Activated CD8-positive, alpha-beta T cell treated with anti-CD3 and anti-CD28 coated beads, Interleukin-2, amount 10 ng/mL, durations not matched to agents 7 days and 5 days (primary cell): ENCODE measurements around the gene CKLF. TPM values are rescaled to one million over a fixed set of nuclear protein-coding genes. Genes with fewer than 3 reads are reported as not detected.

ENCODE experiments used
- ATAC-seq: fragments of 150-1000 bp; cut with Tn5 transposase; one replicate; pipeline ENCODE4 v1.10.0; 2021; ENCODE audit warnings: moderate library complexity
- CTCF ChIA-PET: fragments of 350-600 bp; sonication (Branson Sonifier 250); formaldehyde crosslinking; loops from one replicate; lab custom pipeline; 2021; ENCODE audit warnings: antibody characterized with exemption; lab: Charles Lee
- POLR2A ChIA-PET: fragments of 350-600 bp; sonication (Branson Sonifier 250); formaldehyde crosslinking; loops from one replicate; lab custom pipeline; 2021; ENCODE audit warnings: antibody characterized with exemption; lab: Charles Lee
- DNase-seq: peaks from one replicate; pipeline ENCODE4 v3.0.0-alpha.2; 2020
- H3K27ac Mint-ChIP-seq: one replicate; pipeline ENCODE4 v1.8.0; 2021; ENCODE audit warnings: mild to moderate bottlenecking, mixed read lengths
- H3K27me3 Mint-ChIP-seq: one replicate; pipeline ENCODE4 v1.8.0; 2021; ENCODE audit warnings: low read depth, mixed read lengths
- H3K36me3 Mint-ChIP-seq: one replicate; pipeline ENCODE4 v1.8.0; 2021; ENCODE audit warnings: low read depth, mixed read lengths
- H3K4me1 Mint-ChIP-seq: one replicate; pipeline ENCODE4 v1.8.0; 2021; ENCODE audit warnings: low read depth, mixed read lengths
- H3K4me3 Mint-ChIP-seq: one replicate; pipeline ENCODE4 v1.8.0; 2021; ENCODE audit warnings: mild to moderate bottlenecking, mixed read lengths
- H3K9me3 Mint-ChIP-seq: one replicate; pipeline ENCODE4 v1.8.0; 2022; ENCODE audit warnings: mixed read lengths; ENCODE audit not compliant: insufficient read depth
- total RNA-seq, 2 experiments: library from RNA; stranded (reverse); gene quantifications; one replicate each; pipeline ENCODE4 v1.2.3, GENCODE V29; 2021

CKLF gene
- total RNA-seq, 2 experiments from 2014 or later = 137 to 139 TPM

DNA sequence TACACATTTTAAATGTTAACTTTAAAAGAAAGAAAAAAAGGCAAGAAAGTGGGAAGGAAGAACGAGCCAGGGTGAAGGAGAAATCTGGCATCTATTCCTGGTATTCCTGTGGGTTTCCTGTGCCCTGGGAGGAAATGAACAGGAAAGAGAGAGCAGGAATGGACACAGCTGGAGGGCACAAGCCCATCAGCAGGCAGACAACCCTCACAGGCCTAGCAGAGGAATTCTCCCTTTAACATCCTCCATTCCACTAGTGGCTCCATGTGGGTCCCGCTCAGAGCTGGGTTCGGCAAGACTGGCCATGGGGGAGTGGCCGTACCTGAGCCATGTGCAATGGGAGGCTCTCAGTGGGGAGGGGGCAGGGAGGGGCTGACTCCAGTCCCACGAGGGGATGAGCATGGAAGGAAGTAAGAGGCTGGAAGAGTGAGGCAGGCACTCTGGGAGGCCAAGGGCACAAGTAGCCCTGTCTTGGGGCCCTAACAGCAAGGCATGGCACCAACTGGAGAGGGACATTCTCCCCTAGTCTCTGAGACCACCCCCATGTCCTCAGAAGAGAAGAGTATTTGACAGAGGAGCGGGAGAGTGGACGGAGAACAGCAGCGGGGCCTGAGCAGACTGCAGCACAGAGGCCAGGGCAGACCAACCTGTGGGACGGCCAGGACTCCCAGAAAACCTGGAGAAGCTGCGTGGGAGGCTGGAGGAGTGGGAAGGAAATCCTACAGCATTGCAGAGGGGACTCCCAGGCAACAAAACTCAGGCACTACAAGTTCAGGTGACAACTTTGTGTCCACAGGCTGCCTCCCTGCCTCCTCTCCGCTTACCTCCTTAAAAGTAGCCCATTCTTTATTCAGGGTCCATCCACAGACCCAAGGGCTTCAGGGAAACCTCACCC is 32.6 kb upstream of the CKLF start:
- Mint-ChIP-seq H3K4me3 (no peak overlapping the region), H3K27me3 (no peaks in the 10 kb centered on the region), H3K4me1 (peaks cover 95% of the 10 kb centered on the region), H3K36me3 (peaks cover 5% of the 10 kb centered on the region), H3K9me3 (no peaks in the 10 kb centered on the region), H3K27ac (peak overlapping the region; percentile 39)
- ATAC-seq (no peak), DNase-seq (no peak)
- ChIA-PET POLR2A (interaction anchor here (11.0 kb wide), 1 partner anchor 31 kb away, joined by 136 read pairs; the partner anchor contains the start of genes CKLF and TK2), CTCF (interaction anchor here (1.1 to 6.9 kb wide), 4 partner anchors 33 to 70 kb away, joined by 4 to 63 read pairs (median 12); partner anchors contain the start of genes CKLF and TK2)

DNA sequence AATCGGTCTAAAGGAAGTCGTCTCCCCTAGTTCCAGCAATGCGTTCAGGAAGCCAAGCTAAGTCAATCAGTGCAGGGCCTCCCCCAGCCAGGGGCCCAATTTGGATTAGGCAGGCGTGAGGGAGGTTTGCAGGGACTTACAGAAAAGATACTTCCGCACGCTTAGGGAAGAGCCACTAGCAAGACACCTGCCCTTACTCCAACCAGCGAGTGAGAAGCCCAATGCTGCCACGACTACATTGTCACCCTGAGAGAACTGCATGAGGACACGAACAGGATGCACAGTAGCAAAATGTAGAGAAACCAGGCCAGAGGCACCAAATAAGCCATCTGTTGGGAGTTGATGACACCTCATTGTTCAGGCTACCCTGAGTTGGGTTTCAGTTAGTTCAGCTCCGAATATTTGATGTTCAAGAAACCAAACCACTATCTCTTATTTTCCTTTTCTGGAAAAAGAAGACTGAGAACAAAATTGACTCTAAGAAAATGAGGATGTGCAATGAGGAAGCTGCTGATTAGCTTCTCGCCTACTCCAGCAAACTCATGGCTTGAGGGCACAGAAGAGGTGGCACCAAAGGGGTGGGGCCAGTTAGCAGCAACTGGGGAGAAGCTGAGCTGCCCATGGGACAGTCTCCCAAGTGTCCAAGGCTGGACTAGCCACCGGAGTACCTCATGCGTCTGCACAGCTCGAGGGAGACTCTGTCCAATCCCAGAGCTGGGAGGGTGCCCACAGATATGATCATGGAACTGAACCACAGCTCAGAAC is 31.8 kb upstream of the CKLF start:
- ChIA-PET POLR2A (interaction anchor here (1.1 to 11.0 kb wide), 3 partner anchors 10 to 83 kb away, joined by 3 to 136 read pairs (median 11); partner anchors contain the start of genes CKLF, CMTM3 and TK2), CTCF (interaction anchor here (1.1 to 6.9 kb wide), 4 partner anchors 32 to 69 kb away, joined by 4 to 63 read pairs (median 12); partner anchors contain the start of genes CKLF and TK2)
- DNase-seq = no peak
- Mint-ChIP-seq H3K36me3 (peaks cover 5% of the 10 kb centered on the region), H3K4me1 (peaks cover 96% of the 10 kb centered on the region), H3K27ac (peak overlapping the region; percentile 64), H3K9me3 (no peaks in the 10 kb centered on the region), H3K27me3 (no peaks in the 10 kb centered on the region), H3K4me3 (no peak overlapping the region)
- no peak for ATAC-seq

DNA sequence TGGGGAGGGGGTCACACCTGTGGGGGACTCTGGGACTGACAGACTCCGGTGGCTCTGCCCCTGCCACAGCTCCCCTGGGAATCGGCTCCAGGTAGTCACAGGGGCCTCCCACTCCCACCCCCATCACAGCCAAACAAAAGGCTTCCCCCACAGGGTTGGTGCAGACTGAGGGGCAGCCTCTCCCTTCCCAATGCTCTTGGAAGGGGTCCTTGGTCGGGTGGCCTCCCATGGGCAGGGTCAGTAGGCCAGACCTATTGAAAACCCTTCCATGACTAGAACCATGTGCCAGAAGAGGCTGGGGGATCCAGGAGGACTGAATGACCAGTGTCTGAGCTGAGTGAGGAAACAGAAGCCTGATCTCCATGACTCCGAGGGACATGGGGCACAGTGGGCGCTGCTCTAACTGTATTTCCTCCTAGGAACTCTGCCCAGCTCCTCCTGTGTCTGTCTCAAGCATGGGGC is 31.1 kb upstream of the CKLF start:
- POLR2A ChIA-PET = interaction anchor here (1.1 to 11.0 kb wide), 4 partner anchors 11 to 83 kb away, joined by 3 to 136 read pairs (median 8); partner anchors contain the start of genes CKLF, CMTM3 and TK2

DNA sequence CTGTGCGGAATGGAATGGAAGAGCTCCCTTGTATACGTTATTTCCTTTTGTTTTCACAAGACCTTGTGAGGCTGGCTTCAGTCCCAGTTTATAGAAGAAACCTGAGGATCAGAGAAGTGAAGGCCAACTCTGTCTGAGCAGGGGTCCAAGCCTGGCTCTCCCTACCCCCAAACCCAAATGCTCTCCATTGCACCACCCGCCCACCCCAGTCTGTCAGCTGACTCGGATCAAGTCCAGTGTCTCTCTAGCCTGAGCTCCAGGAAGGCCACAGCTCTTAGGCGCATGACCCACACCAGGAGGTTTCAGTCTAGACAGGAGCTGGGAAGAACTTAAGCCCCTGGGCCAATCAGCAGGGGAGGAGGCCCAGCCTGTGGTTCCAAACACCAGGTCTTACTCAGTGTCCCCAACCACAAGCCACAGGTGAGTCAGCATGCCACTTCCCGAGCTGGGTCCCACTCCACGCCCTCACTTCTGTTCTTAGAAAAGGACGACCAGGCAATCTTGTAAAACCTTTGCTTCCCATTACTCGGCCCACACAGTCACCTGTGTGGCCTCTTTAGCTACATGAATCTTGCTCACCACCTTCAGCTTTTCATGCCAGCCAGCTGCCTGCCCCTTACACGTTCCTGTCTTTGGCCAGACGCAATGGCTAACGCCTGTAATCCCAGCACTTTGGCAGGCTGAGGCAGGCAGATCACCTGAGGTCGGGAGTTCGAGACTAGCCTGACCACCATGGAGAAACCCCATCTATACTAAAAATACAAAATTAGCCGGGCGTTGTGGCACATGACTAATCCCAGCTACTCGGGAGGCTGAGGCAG is 30.2 kb upstream of the CKLF start:
- Mint-ChIP-seq H3K9me3 (no peaks in the 10 kb centered on the region), H3K27me3 (no peaks in the 10 kb centered on the region), H3K27ac (peak overlapping the region; percentile 95), H3K4me1 (peaks cover 92% of the 10 kb centered on the region), H3K36me3 (peaks cover 3% of the 10 kb centered on the region), H3K4me3 (peak overlapping the region; percentile 61)
- peak; percentile 96 for DNase-seq
- ChIA-PET CTCF (interaction anchor here (0.7 to 6.9 kb wide), 16 partner anchors 11 to 229 kb away, joined by 3 to 63 read pairs (median 4); partner anchors contain the start of genes CKLF, DYNC1LI2 and TK2), POLR2A (interaction anchor here (1.1 to 11.0 kb wide), 4 partner anchors 29 to 82 kb away, joined by 4 to 136 read pairs (median 8); partner anchors contain the start of genes CKLF, CMTM3 and TK2)
- ATAC-seq = peak; percentile 85

More for the DNA sequence above, 31.1 kb upstream of the CKLF start:
- Mint-ChIP-seq H3K9me3 (no peaks in the 10 kb centered on the region), H3K36me3 (peaks cover 5% of the 10 kb centered on the region), H3K4me3 (peak overlapping the region; percentile 61), H3K4me1 (peaks cover 96% of the 10 kb centered on the region), H3K27ac (peak overlapping the region; percentile 95), H3K27me3 (no peaks in the 10 kb centered on the region)
- CTCF ChIA-PET = interaction anchor here (1.1 to 6.9 kb wide), 8 partner anchors 10 to 230 kb away, joined by 3 to 63 read pairs (median 6); partner anchors contain the start of genes CKLF, DYNC1LI2 and TK2
- ATAC-seq = no peak
- no peak for DNase-seq

DNA sequence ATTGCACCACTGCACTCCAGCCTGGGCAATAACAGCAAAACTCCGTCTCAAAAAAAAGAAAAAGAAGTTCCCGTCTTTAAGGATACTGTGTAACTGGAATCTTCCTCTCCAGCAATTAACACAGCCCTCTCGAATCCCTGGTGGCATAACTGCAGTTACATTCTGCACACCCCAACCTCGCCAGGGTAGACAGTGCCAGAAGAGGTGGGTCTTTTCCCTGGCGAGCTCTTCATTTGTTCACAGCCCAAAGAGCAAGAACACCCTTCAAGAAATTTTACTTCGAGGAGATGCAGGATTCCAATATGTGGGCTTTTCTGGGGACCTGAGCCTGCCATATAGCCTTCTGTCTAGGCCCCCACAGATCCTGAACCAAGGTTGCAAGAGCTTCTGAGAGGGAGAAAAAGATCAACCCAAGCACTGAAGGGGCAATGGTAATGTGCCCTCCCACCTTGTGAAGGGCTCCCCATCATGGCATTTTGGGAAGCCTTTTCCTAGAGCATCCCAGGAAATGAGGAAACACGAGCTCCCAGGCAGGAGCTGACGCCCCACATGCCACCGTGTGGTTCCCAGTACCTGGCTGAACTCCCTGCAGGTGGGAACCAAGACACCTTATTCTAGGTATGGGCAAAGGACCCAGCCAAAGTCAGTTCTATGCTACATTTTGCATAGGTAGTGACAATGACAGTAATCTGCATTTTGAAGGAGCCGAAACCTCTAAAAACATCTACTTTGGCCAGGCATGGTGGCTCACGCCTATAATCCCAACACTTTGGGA is 29.4 kb upstream of the CKLF start:
- no peaks in the 10 kb centered on the region for H3K9me3 Mint-ChIP-seq
- peak overlapping the region; percentile 61 for H3K4me3 Mint-ChIP-seq
- DNase-seq (no peak), ATAC-seq (no peak)
- POLR2A ChIA-PET = interaction anchor here (1.1 to 11.0 kb wide), 5 partner anchors 28 to 81 kb away, joined by 3 to 136 read pairs (median 8); partner anchors contain the start of genes CKLF, CMTM3 and TK2
- CTCF ChIA-PET = interaction anchor here (0.9 to 6.9 kb wide), 13 partner anchors 7 to 86 kb away, joined by 3 to 63 read pairs (median 5); partner anchors contain the start of genes CKLF and TK2
- peaks cover 87% of the 10 kb centered on the region for H3K4me1 Mint-ChIP-seq
- H3K27ac Mint-ChIP-seq = peak overlapping the region; percentile 95
- H3K36me3 Mint-ChIP-seq = peaks cover 3% of the 10 kb centered on the region
- no peaks in the 10 kb centered on the region for H3K27me3 Mint-ChIP-seq

DNA sequence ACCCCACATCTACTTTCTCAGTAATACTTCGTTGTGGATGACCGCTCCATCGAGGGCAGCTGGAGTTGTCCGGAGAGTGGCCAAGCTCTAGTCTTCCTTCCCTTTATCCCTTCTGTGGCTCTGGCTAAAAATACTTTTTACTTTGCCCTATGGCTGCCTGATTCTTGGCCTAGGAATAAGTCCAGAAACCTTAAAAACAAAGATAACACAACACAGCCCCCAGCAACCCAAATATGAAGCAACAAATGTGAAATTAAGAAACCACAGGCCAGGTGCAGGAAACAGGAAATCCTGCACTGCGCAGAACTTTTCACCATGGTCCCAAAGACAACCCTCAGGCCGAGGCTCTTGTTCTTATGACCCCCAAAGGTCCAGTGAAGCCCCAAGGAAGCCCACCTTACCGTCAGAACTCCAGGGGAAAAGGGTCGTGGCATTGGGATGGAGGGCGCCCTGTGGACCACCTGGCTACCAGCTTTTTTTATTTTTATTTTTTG is 28.5 kb upstream of the CKLF start:
- H3K9me3 Mint-ChIP-seq = no peaks in the 10 kb centered on the region
- peak overlapping the region; percentile 95 for H3K27ac Mint-ChIP-seq
- POLR2A ChIA-PET = interaction anchor here (0.9 to 11.0 kb wide), 5 partner anchors 8 to 80 kb away, joined by 3 to 136 read pairs (median 5); partner anchors contain the start of genes CKLF and TK2
- DNase-seq = peak; percentile 78
- peaks cover 3% of the 10 kb centered on the region for H3K36me3 Mint-ChIP-seq
- CTCF ChIA-PET = interaction anchor here (0.7 to 6.9 kb wide), 11 partner anchors 8 to 115 kb away, joined by 3 to 63 read pairs (median 4); partner anchors contain the start of genes CKLF and TK2
- H3K4me1 Mint-ChIP-seq = peaks cover 83% of the 10 kb centered on the region
- no peaks in the 10 kb centered on the region for H3K27me3 Mint-ChIP-seq
- peak; percentile 37 for ATAC-seq
- peak overlapping the region; percentile 53 for H3K4me3 Mint-ChIP-seq

DNA sequence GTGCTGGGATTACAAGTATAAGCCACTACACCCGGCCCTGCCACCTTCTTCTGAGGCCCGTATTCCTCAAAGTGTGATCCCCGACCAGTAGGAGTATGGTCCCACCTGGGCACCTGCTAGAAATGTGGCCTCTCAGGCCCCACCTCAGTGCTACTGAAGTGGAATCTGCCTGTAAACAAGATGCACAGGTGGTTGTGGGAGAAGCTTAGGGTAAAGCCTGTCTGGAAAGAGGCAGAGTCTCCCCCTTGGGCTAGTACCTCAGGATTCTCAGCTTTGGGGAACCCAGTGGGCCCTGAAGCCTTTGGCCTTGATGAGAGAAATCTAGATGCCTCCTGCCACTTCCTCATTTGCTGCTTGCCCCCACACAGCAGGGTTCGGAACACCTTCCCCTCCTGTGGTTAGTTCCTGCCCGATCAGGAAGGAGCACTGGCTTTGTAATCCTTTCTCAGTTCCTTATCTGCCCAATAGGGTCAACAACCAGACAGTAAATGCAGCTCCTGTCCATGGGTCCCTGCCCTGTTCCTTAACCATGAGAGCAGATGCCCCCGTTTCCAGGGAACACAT is 27.7 kb upstream of the CKLF start:
- H3K27ac Mint-ChIP-seq = peak overlapping the region; percentile 95
- ATAC-seq = peak; percentile 4
- POLR2A ChIA-PET = interaction anchor here (0.9 to 11.0 kb wide), 4 partner anchors 9 to 79 kb away, joined by 4 to 136 read pairs (median 6); partner anchors contain the start of genes CKLF and TK2
- H3K27me3 Mint-ChIP-seq = no peaks in the 10 kb centered on the region
- CTCF ChIA-PET = interaction anchor here (0.7 to 6.9 kb wide), 10 partner anchors 9 to 116 kb away, joined by 3 to 63 read pairs (median 4); partner anchors contain the start of genes CKLF and TK2
- peaks cover 3% of the 10 kb centered on the region for H3K36me3 Mint-ChIP-seq
- peak; percentile 54 for DNase-seq
- H3K4me3 Mint-ChIP-seq = peak overlapping the region; percentile 53
- H3K4me1 Mint-ChIP-seq = peaks cover 77% of the 10 kb centered on the region
- no peaks in the 10 kb centered on the region for H3K9me3 Mint-ChIP-seq

DNA sequence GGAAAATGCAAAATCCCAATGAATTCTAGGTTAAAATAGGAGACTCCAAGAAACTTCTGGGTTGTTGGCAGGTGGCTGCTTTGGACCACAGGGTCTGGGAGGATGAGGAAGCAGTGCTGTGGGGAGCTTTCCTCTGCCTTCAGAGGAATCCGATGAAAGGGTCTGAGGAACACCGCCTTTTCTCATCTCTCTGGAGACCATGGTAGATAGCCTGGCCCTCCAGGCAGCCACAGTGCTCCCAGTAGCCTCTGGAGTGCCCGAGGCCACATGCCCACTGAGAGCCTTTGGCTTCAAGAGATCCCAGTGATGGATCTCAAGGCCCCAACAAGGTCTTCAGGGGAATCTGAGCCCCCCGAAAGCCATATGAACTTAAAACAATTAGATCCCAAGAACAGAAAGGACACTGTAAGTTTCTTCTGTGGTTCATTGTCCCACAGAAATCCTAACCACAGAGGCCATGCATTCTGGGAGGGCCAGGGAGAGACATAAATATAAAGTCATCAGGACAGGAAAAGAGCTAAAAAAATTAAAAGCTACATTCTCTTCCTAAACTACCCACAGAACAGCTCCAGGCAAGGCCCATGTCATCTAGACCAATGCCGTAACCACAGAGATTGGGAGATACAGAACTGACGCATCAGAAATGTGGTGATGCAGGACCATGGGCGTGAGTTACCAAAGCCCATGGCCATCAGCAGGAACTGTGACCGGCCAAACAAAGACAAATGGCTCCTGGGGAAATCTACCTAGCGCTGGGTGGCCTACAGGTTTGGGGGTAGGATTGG is 26.8 kb upstream of the CKLF start:
- no peak overlapping the region for H3K4me3 Mint-ChIP-seq
- POLR2A ChIA-PET = interaction anchor here (2.1 to 11.0 kb wide), 2 partner anchors 25 to 78 kb away, joined by 8 to 136 read pairs; partner anchors contain the start of genes CKLF and TK2
- no peaks in the 10 kb centered on the region for H3K9me3 Mint-ChIP-seq
- CTCF ChIA-PET = interaction anchor here (1.3 kb wide), 1 partner anchor 10 kb away, joined by 4 read pairs; no protein-coding TSS in a partner anchor
- no peak for DNase-seq
- H3K36me3 Mint-ChIP-seq = peaks cover 3% of the 10 kb centered on the region
- peaks cover 68% of the 10 kb centered on the region for H3K4me1 Mint-ChIP-seq
- no peak overlapping the region for H3K27ac Mint-ChIP-seq
- ATAC-seq = no peak
- H3K27me3 Mint-ChIP-seq = no peaks in the 10 kb centered on the region
